Body of pancreas (tissue), 4 donors: Measurements from ENCODE around the gene ALKBH4.

ENCODE experiments used
- POLR2A ChIP-seq, 3 donors: fragments of 450-650 bp; IDR thresholded peaks; one replicate each; pipeline ENCODE4 v1.6.1; 2016; ENCODE audit warnings: antibody characterized with exemption in 3 of 3, mild to moderate bottlenecking in 2 of 3
- TF ChIP-seq, protein P1 (sequence below), 7 experiments: fragments of 450-650 bp in 4 of 7; fragments of 200-600 bp in 3 of 7; sonication (generic) in 3 of 7; IDR thresholded peaks; one replicate each; pipeline ENCODE4 v1.5.1; 2016 to 2019; ENCODE audit warnings: antibody characterized with exemption in 7 of 7

DNA sequence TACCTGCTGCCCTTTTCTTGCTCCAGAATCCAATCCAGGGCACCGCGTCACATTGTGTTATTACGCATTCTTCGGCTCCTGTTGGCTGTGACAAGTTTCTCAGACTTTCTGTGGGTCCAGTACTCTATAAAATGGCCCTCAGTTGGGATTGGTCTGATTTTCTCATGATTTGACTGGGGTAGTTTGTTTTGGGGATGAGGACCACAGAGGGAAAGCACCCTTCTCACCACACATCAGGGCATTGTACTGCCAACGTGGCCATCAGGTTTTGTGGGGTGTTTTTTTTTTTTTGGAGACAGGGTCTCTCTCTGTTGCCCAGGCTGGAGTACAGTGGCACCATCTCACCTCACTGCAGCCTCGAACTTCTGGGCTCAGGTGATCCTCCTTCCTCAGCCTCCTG lies 48.3 kb downstream of the ALKBH4 start:
- TF ChIP-seq, protein P1, sequence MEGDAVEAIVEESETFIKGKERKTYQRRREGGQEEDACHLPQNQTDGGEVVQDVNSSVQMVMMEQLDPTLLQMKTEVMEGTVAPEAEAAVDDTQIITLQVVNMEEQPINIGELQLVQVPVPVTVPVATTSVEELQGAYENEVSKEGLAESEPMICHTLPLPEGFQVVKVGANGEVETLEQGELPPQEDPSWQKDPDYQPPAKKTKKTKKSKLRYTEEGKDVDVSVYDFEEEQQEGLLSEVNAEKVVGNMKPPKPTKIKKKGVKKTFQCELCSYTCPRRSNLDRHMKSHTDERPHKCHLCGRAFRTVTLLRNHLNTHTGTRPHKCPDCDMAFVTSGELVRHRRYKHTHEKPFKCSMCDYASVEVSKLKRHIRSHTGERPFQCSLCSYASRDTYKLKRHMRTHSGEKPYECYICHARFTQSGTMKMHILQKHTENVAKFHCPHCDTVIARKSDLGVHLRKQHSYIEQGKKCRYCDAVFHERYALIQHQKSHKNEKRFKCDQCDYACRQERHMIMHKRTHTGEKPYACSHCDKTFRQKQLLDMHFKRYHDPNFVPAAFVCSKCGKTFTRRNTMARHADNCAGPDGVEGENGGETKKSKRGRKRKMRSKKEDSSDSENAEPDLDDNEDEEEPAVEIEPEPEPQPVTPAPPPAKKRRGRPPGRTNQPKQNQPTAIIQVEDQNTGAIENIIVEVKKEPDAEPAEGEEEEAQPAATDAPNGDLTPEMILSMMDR (IDR thresholded peaks at IDR 0.05), result no peak
- no peak for TF ChIP-seq POLR2A (IDR thresholded peaks at IDR 0.05)
